GM12878 (cell line): ENCODE measurements around the gene BTBD3. TPM values are rescaled to one million over a fixed set of nuclear protein-coding genes. Genes with fewer than 3 reads are reported as not detected.

Experiments
- ATAC-seq: fragments of 200-7000 bp; cut with Tn5 transposase; 3 replicates; pipeline ENCODE4 v1.9.1; 2020; ENCODE audit warnings: mild to moderate bottlenecking, moderate library complexity
- BruUV-seq: library from RNA; stranded (reverse); fragments of 400-500 nt; replicated peaks from 2 replicates; lab custom pipeline; 2021; lab: Mats Ljungman, UMichigan
- CTCF ChIA-PET: fragments of 300-600 bp; sonication (Branson Sonifier 250); formaldehyde crosslinking; extraction: SDS; loops from one replicate; lab custom pipeline; 2021; ENCODE audit warnings: inconsistent platforms; lab: Yijun Ruan, JAX
- POLR2A ChIA-PET: fragments of 350-600 bp; formaldehyde crosslinking; extraction: SDS; loops from one replicate; lab custom pipeline; 2021; ENCODE audit warnings: inconsistent platforms; lab: Charles Lee
- RAD21 ChIA-PET: fragments of 300-600 bp; sonication (Branson Sonifier 250); formaldehyde crosslinking; loops from one replicate; lab custom pipeline; 2023; ENCODE audit warnings: antibody characterized with exemption; ENCODE audit not compliant: unreplicated experiment; lab: Charles Lee
- SMC1A ChIA-PET: fragments of 300-600 bp; sonication (Branson Sonifier 250); formaldehyde crosslinking; loops from one replicate; lab custom pipeline; 2023; ENCODE audit not compliant: unreplicated experiment, uncharacterized antibody; lab: Charles Lee
- DNase-seq: peaks from one replicate; pipeline ENCODE4 v3.0.0-alpha.2; 2011; ENCODE audit warnings: low read depth, low spot score
- FAIRE-seq: peaks from 3 replicates; lab custom pipeline; 2011; peaks lifted over from hg19 to GRCh38; lab: Jason Lieb, UNC
- H2AFZ ChIP-seq: 2 replicates; pipeline ENCODE4 v1.6.0; 2011; ENCODE audit warnings: low read depth, low read length, control low read depth; ENCODE audit not compliant: control insufficient read depth
- H3K27ac ChIP-seq: 2 replicates; pipeline ENCODE4 v1.5.1; 2011; ENCODE audit warnings: control low read depth; ENCODE audit not compliant: control insufficient read depth, insufficient read depth
- H3K27me3 ChIP-seq, 2 experiments: replicated peaks in 1 of 2; 2 replicates each; pipeline versions ENCODE4 v1.6.0 to v1.6.1; 2011; ENCODE audit warnings: low read length in 1 of 2; ENCODE audit not compliant: control insufficient read depth in 2 of 2, insufficient read depth in 2 of 2
- H3K36me3 ChIP-seq, 2 experiments: 2 replicates each; pipeline ENCODE4 v1.5.1; 2011; ENCODE audit warnings: low read length in 1 of 2; ENCODE audit not compliant: control insufficient read depth in 2 of 2, insufficient read depth in 2 of 2
- H3K4me1 ChIP-seq: 2 replicates; pipeline ENCODE4 v1.6.1; 2011; ENCODE audit warnings: mild to moderate bottlenecking, low read length, moderate library complexity, mixed read lengths; ENCODE audit not compliant: control insufficient read depth, insufficient read depth
- H3K4me2 ChIP-seq: 2 replicates; pipeline ENCODE4 v1.6.0; 2011; ENCODE audit warnings: control low read depth; ENCODE audit not compliant: control insufficient read depth, insufficient read depth
- H3K4me3 ChIP-seq: fragments of 200-600 bp; sonication (generic); 2 replicates; pipeline ENCODE4 v1.5.1; 2016
- H3K79me2 ChIP-seq: 2 replicates; pipeline ENCODE4 v1.6.0; 2011; ENCODE audit warnings: low read length; ENCODE audit not compliant: control insufficient read depth, insufficient read depth
- H3K9ac ChIP-seq: 2 replicates; pipeline ENCODE4 v1.8.0; 2011; ENCODE audit warnings: low read length, control low read depth, mixed read lengths; ENCODE audit not compliant: control insufficient read depth, insufficient read depth
- H3K9me3 ChIP-seq: replicated peaks from 3 replicates; pipeline ENCODE4 v1.5.1; 2011; ENCODE audit warnings: mild to moderate bottlenecking, low read length; ENCODE audit not compliant: control insufficient read depth, insufficient read depth
- H4K20me1 ChIP-seq: 2 replicates; pipeline ENCODE4 v1.6.0; 2011; ENCODE audit not compliant: control insufficient read depth, insufficient read depth
- CBX5 ChIP-seq: sonication (generic); IDR thresholded peaks from 2 replicates; pipeline ENCODE4 v1.6.1; 2016; ENCODE audit warnings: low read depth, moderate library complexity, mild to moderate bottlenecking, inconsistent platforms
- EGR1 ChIP-seq, 2 experiments: IDR thresholded peaks; 1 replicate in 1 of 2; 2 replicates in 1 of 2; pipeline ENCODE4 v1.6.1; 2011 to 2012; ENCODE audit warnings: low read depth in 2 of 2, low read length in 2 of 2, borderline replicate concordance in 1 of 2, mild to moderate bottlenecking in 1 of 2, moderate library complexity in 1 of 2
- ESRRA ChIP-seq: IDR thresholded peaks from 2 replicates; pipeline ENCODE4 v1.6.1; 2012; ENCODE audit warnings: mild to moderate bottlenecking, low read length, improper control_type of control experiment
- ETV6 ChIP-seq, 2 experiments: fragments of 450-650 bp in 1 of 2; IDR thresholded peaks in 1 of 2; conservative IDR thresholded peaks in 1 of 2; 2 replicates each; pipeline ENCODE4 v1.6.1; 2014; ENCODE audit warnings: antibody characterized with exemption in 1 of 2, borderline replicate concordance in 1 of 2, low read depth in 1 of 2, mild to moderate bottlenecking in 1 of 2, moderate library complexity in 1 of 2
- FOS ChIP-seq: IDR thresholded peaks from 3 replicates; pipeline ENCODE4 v1.6.1; 2011; ENCODE audit warnings: borderline replicate concordance; ENCODE audit not compliant: insufficient read length; ENCODE audit errors: extremely low read depth
- HDGF ChIP-seq: fragments of 450-650 bp; IDR thresholded peaks from 2 replicates; pipeline ENCODE4 v1.6.1; 2016; ENCODE audit warnings: antibody characterized with exemption
- SMARCA5 ChIP-seq: fragments of 450-650 bp; IDR thresholded peaks from 2 replicates; pipeline ENCODE4 v1.6.1; 2017; ENCODE audit warnings: mild to moderate bottlenecking
- SREBF2 ChIP-seq: IDR thresholded peaks from 2 replicates; pipeline ENCODE4 v1.6.1; 2012; ENCODE audit warnings: mild to moderate bottlenecking, low read length
- STAT3 ChIP-seq: IDR thresholded peaks from 2 replicates; pipeline ENCODE4 v1.6.1; 2011; ENCODE audit warnings: low read depth, low read length, improper control_type of control experiment
- TAF1 ChIP-seq: IDR thresholded peaks from 2 replicates; pipeline ENCODE4 v1.6.1; 2011; ENCODE audit warnings: mild to moderate bottlenecking, low read depth, low read length, borderline replicate concordance
- WGBS: methylation state at CpG from one replicate; pipeline ENCODE4 v1.1.6; 2016; ENCODE audit warnings: low lambda C conversion rate; ENCODE audit not compliant: insufficient replicate concordance, insufficient coverage; ENCODE audit errors: missing lambda C conversion rate; 5-methylcytosine and 5-hydroxymethylcytosine counted together
- in situ Hi-C: fragments of 300-500 bp; cut with MboI; formaldehyde crosslinking; loops from 9 replicates; pipeline ENCODE4 v1.14.3; 2018; ENCODE audit warnings: mixed read lengths
- intact Hi-C: fragments of 100-400 bp; cut with micrococcal nuclease; formaldehyde crosslinking; loops from one replicate; pipeline ENCODE4 v1.14.2; 2022; ENCODE audit not compliant: unreplicated experiment
- polyA plus RNA-seq, 11 experiments: library from polyadenylated mRNA; depleted of rRNA in 4 of 11; unstranded in 6 of 11; stranded (reverse) in 5 of 11; fragments of >200 nt; fragmentation: Nextera tagmentation in 4 of 11; fragmentation: Illumina TruSeq in 1 of 11; extraction: Ambion mirVana in 4 of 11; extraction: Trizol in 1 of 11; gene quantifications; 1 replicate in 1 of 11; 2 replicates in 10 of 11; pipeline versions ENCODE4 v1.2.1 to v1.2.3, GENCODE V29; 2011 to 2016; ENCODE audit warnings: inconsistent platforms in 2 of 11, missing spikeins in 2 of 11, low read depth in 1 of 11
- total RNA-seq, 4 experiments: library from RNA; depleted of rRNA in 3 of 4; stranded (reverse); fragments of >200 nt in 3 of 4; fragmentation: Illumina TruSeq in 1 of 4; extraction: Trizol in 1 of 4; gene quantifications; 2 replicates each; pipeline versions ENCODE4 v1.2.1 to v1.2.3, GENCODE V29; 2013 to 2021
- TF ChIP-seq, protein P1 (sequence below): IDR thresholded peaks from 2 replicates; pipeline ENCODE4 v1.6.1; 2012; ENCODE audit warnings: improper control_type of control experiment, low read depth, low read length; ENCODE audit not compliant: insufficient replicate concordance
- TF ChIP-seq, protein P2 (sequence below): fragments of 450-650 bp; IDR thresholded peaks from 2 replicates; pipeline ENCODE4 v1.6.1; 2017; ENCODE audit warnings: low read depth, mild to moderate bottlenecking, moderate library complexity
- TF ChIP-seq, protein P3 (sequence below): fragments of 450-650 bp; IDR thresholded peaks from 2 replicates; pipeline ENCODE4 v1.6.1; 2017; ENCODE audit warnings: mild to moderate bottlenecking

Gene BTBD3
- total and polyA plus RNA-seq, 10 of the 15 experiments (the other 5 are each of a cell fraction or from before 2014, with no cell fraction given), result 0.02 to 12.8 (median 0.23) TPM

DNA sequence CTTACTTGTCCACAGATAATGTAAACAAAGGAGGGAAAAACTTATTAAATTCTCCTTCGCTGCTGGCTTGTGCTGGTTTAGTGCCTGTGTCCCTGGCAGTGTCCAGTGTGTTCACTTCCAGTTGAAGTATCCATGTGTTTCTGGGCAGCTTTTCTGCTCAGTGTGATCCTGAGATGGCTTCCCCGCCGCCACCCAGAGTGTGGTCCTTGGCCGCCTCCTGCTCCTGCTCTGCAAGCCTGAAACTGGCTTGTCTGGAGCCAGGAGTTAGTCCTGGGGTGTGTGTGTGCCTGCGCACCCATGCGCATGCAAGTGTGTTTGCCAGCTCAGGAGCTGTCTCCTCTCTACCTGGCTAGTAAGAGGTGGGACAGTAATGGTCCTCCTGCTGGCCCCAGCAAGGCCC lies 7.2 kb downstream of the BTBD3 start:
- Histone ChIP-seq H3K27me3 (no peaks in the 10 kb centered on the region), H3K36me3 (no peaks in the 10 kb centered on the region; a peak in 1 of 4 replicates), H2AFZ (no peak overlapping the region), H3K27ac (no peak overlapping the region), H4K20me1 (no peaks in the 10 kb centered on the region), H3K9me3 (no peaks in the 10 kb centered on the region), H3K4me1 (no peaks in the 10 kb centered on the region), H3K79me2 (no peaks in the 10 kb centered on the region), H3K4me2 (no peak overlapping the region), H3K9ac (no peak overlapping the region), H3K4me3 (no peak overlapping the region)
- in situ Hi-C loops (no loop called here), intact Hi-C loops (no loop called here)
- CTCF ChIA-PET, result interaction anchor here (1.3 kb wide), 1 partner anchor 97 kb away, joined by 3 read pairs; no protein-coding TSS in a partner anchor
- DNase-seq, result no peak
- no peak for ATAC-seq
- BruUV-seq, result no TSS peak
- 59% methylated on average over 6 of the region's 6 CpGs for WGBS
- RAD21 ChIA-PET, result interaction anchor here (1.3 kb wide), 1 partner anchor 12 kb away, joined by 3 read pairs; no protein-coding TSS in a partner anchor
- POLR2A ChIA-PET, result interaction anchor here (0.5 kb wide), 1 partner anchor 823 kb away, joined by 3 read pairs; no protein-coding TSS in a partner anchor
- SMC1A ChIA-PET, result interaction anchor here (1.2 to 1.9 kb wide), 3 partner anchors 11 to 87 kb away, joined by 3 to 4 read pairs (median 4); no protein-coding TSS in a partner anchor
- FAIRE-seq, result no peak
- TF ChIP-seq CBX5, result no peak
- no peak for TF ChIP-seq EGR1 (IDR thresholded peaks at IDR 0.05; ENCODE audit: borderline replicate concordance in 1 of 2, low read depth in 2 of 2, low read length in 2 of 2)
- TF ChIP-seq HDGF, result no peak
- TF ChIP-seq, protein P1, sequence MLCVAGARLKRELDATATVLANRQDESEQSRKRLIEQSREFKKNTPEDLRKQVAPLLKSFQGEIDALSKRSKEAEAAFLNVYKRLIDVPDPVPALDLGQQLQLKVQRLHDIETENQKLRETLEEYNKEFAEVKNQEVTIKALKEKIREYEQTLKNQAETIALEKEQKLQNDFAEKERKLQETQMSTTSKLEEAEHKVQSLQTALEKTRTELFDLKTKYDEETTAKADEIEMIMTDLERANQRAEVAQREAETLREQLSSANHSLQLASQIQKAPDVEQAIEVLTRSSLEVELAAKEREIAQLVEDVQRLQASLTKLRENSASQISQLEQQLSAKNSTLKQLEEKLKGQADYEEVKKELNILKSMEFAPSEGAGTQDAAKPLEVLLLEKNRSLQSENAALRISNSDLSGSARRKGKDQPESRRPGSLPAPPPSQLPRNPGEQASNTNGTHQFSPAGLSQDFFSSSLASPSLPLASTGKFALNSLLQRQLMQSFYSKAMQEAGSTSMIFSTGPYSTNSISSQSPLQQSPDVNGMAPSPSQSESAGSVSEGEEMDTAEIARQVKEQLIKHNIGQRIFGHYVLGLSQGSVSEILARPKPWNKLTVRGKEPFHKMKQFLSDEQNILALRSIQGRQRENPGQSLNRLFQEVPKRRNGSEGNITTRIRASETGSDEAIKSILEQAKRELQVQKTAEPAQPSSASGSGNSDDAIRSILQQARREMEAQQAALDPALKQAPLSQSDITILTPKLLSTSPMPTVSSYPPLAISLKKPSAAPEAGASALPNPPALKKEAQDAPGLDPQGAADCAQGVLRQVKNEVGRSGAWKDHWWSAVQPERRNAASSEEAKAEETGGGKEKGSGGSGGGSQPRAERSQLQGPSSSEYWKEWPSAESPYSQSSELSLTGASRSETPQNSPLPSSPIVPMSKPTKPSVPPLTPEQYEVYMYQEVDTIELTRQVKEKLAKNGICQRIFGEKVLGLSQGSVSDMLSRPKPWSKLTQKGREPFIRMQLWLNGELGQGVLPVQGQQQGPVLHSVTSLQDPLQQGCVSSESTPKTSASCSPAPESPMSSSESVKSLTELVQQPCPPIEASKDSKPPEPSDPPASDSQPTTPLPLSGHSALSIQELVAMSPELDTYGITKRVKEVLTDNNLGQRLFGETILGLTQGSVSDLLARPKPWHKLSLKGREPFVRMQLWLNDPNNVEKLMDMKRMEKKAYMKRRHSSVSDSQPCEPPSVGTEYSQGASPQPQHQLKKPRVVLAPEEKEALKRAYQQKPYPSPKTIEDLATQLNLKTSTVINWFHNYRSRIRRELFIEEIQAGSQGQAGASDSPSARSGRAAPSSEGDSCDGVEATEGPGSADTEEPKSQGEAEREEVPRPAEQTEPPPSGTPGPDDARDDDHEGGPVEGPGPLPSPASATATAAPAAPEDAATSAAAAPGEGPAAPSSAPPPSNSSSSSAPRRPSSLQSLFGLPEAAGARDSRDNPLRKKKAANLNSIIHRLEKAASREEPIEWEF, result no peak
- no peak for TF ChIP-seq FOS
- TF ChIP-seq, protein P2, sequence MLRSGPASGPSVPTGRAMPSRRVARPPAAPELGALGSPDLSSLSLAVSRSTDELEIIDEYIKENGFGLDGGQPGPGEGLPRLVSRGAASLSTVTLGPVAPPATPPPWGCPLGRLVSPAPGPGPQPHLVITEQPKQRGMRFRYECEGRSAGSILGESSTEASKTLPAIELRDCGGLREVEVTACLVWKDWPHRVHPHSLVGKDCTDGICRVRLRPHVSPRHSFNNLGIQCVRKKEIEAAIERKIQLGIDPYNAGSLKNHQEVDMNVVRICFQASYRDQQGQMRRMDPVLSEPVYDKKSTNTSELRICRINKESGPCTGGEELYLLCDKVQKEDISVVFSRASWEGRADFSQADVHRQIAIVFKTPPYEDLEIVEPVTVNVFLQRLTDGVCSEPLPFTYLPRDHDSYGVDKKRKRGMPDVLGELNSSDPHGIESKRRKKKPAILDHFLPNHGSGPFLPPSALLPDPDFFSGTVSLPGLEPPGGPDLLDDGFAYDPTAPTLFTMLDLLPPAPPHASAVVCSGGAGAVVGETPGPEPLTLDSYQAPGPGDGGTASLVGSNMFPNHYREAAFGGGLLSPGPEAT, result no peak
- no peak for TF ChIP-seq ESRRA
- TF ChIP-seq TAF1, result no peak
- TF ChIP-seq, protein P3, sequence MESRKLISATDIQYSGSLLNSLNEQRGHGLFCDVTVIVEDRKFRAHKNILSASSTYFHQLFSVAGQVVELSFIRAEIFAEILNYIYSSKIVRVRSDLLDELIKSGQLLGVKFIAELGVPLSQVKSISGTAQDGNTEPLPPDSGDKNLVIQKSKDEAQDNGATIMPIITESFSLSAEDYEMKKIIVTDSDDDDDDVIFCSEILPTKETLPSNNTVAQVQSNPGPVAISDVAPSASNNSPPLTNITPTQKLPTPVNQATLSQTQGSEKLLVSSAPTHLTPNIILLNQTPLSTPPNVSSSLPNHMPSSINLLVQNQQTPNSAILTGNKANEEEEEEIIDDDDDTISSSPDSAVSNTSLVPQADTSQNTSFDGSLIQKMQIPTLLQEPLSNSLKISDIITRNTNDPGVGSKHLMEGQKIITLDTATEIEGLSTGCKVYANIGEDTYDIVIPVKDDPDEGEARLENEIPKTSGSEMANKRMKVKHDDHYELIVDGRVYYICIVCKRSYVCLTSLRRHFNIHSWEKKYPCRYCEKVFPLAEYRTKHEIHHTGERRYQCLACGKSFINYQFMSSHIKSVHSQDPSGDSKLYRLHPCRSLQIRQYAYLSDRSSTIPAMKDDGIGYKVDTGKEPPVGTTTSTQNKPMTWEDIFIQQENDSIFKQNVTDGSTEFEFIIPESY, result no peak
- TF ChIP-seq STAT3, result no peak
- no peak for TF ChIP-seq SREBF2
- TF ChIP-seq SMARCA5, result no peak
- TF ChIP-seq ETV6 (conservative IDR thresholded peaks at IDR 0.05 in 1 of 2, IDR thresholded peaks at IDR 0.05 in 1 of 2; ENCODE audit: borderline replicate concordance in 1 of 2, low read depth in 1 of 2), result no peak
